Right lobe of liver (tissue), 6 donors: Measurements from ENCODE around the gene DVL3. TPM values are rescaled to one million over a fixed set of nuclear protein-coding genes. Genes with fewer than 3 reads are reported as not detected.

Experiments
- ATAC-seq, 4 donors: fragments of 200-7000 bp; cut with Tn5 transposase; one replicate each; pipeline ENCODE4 v1.9.1; 2020; ENCODE audit warnings: mild to moderate bottlenecking in 4 of 4, moderate library complexity in 4 of 4
- DNase-seq, 3 donors: peaks; one replicate each; pipeline ENCODE4 v3.0.0-alpha.2; 2020
- H3K27ac ChIP-seq, 3 donors: fragments of 200-600 bp; one replicate each; pipeline ENCODE4 v1.8.0; 2022
- H3K27me3 ChIP-seq, 2 donors: fragments of 200-600 bp; one replicate each; pipeline ENCODE4 v1.8.0; 2022
- H3K36me3 ChIP-seq, 4 donors: fragments of 200-600 bp; sonication (generic) in 1 of 4; one replicate each; pipeline versions ENCODE4 v1.5.1 to v1.8.0; 2017 to 2022; ENCODE audit warnings: control low read depth in 1 of 4
- H3K4me1 ChIP-seq, 4 donors: fragments of 200-600 bp; sonication (generic) in 1 of 4; one replicate each; pipeline versions ENCODE4 v1.5.1 to v1.8.0; 2017 to 2022; ENCODE audit warnings: control low read depth in 1 of 4
- H3K4me3 ChIP-seq, 3 donors: fragments of 200-600 bp; one replicate each; pipeline ENCODE4 v1.8.0; 2022
- H3K9me3 ChIP-seq, 4 donors: fragments of 200-600 bp; sonication (generic) in 1 of 4; one replicate each; pipeline versions ENCODE4 v1.5.1 to v1.8.0; 2017 to 2022; ENCODE audit warnings: control low read depth in 1 of 4
- CTCF ChIP-seq, 4 donors: fragments of 200-600 bp in 3 of 4; fragments of 450-650 bp in 1 of 4; IDR thresholded peaks; one replicate each; pipeline versions ENCODE4 v1.5.1 to v1.8.0; 2016 to 2022; ENCODE audit warnings: antibody characterized with exemption in 4 of 4, mild to moderate bottlenecking in 2 of 4
- POLR2A ChIP-seq: fragments of 450-650 bp; IDR thresholded peaks from one replicate; pipeline ENCODE4 v1.6.1; 2017; ENCODE audit warnings: antibody characterized with exemption, mild to moderate bottlenecking
- WGBS: methylation state at CpG from one replicate; pipeline ENCODE4 v1.1.6; 2018; ENCODE audit warnings: low coverage, low lambda C conversion rate; ENCODE audit not compliant: insufficient coverage; ENCODE audit errors: missing lambda C conversion rate; 5-methylcytosine and 5-hydroxymethylcytosine counted together
- intact Hi-C, 2 donors: fragments of 100-400 bp; cut with DNase I; formaldehyde crosslinking; loops; one replicate each; pipeline versions ENCODE4 v1.11.2 to v1.14.1; 2022
- total RNA-seq, 6 experiments: library from RNA; depleted of rRNA in 2 of 6; stranded (reverse); fragments of >200 nt in 2 of 6; fragmentation: NEBNext Ultra II Directional in 3 of 6; extraction: Animal tissue kit (Norgen Biotek cat#: 25700) in 3 of 6; gene quantifications; one replicate each; pipeline versions ENCODE4 v1.1.0 to v1.2.4, GENCODE V29; 2016 to 2023
- donor health status: DM: no; HTN: yes; CAD: no.
- donor health status: DM: no; HTN: no; CAD: no.
- donor health status: DM: no; HTN: no; CAD: no.
- donor health status: DM: no; HTN: yes; CAD: no.
- donor health status: DM: no; HTN: yes; CAD: no.

The DVL3 gene
- total RNA-seq, 6 experiments from 2014 or later: 18.9 to 28.1 (median 21.8) TPM

- Histone ChIP-seq H3K4me1 (no peaks in the 10 kb centered on the region), H3K36me3 (no peaks in the 10 kb centered on the region), H3K27me3 (no peaks in the 10 kb centered on the region), H3K9me3 (no peaks in the 10 kb centered on the region), H3K4me3 (no peak overlapping the region), H3K27ac (no peak overlapping the region)
- WGBS: 52% methylated on average over 5 of the region's 5 CpGs
- intact Hi-C loops: no loop called here
- no peak for DNase-seq
- no peak for TF ChIP-seq CTCF (IDR thresholded peaks at IDR 0.05)
- no peak for TF ChIP-seq POLR2A
- no peak for ATAC-seq
These were observed 56.5 kb downstream of the DVL3 start for GRCh38 chr3:184211718-184212117.

- 34% methylated on average over 4 of the region's 4 CpGs for WGBS
- no peaks in the 10 kb centered on the region for H3K9me3 ChIP-seq
These were observed 63.6 kb downstream of the DVL3 start for GRCh38 chr3:184218814-184219213.

GRCh38 chr3:184222521-184222920, 67.3 kb downstream of the DVL3 start:
- no peak overlapping the region for H3K4me3 ChIP-seq
- intact Hi-C loops: no loop called here
- H3K9me3 ChIP-seq: no peaks in the 10 kb centered on the region
- no peak for TF ChIP-seq POLR2A
- TF ChIP-seq CTCF (IDR thresholded peaks at IDR 0.05): no peak
- H3K27ac ChIP-seq: no peak overlapping the region
- H3K27me3 ChIP-seq: no peaks in the 10 kb centered on the region
- ATAC-seq: no peak
- DNase-seq: no peak
- no peaks in the 10 kb centered on the region for H3K4me1 ChIP-seq
- no peaks in the 10 kb centered on the region for H3K36me3 ChIP-seq
- 62% methylated on average over 3 of the region's 3 CpGs for WGBS

More at GRCh38 chr3:184218814-184219213, 63.6 kb downstream of the DVL3 start:
- intact Hi-C loops: no loop called here
- DNase-seq (no peak), ATAC-seq (no peak)
- TF ChIP-seq CTCF (IDR thresholded peaks at IDR 0.05) (no peak), POLR2A (no peak)
- no peaks in the 10 kb centered on the region for H3K27me3 ChIP-seq
- no peak overlapping the region for H3K27ac ChIP-seq
- H3K36me3 ChIP-seq: no peaks in the 10 kb centered on the region
- no peaks in the 10 kb centered on the region for H3K4me1 ChIP-seq
- no peak overlapping the region for H3K4me3 ChIP-seq

Other genes with a start within 250 kb of the DVL3 start
- 1 to 10 TPM; 5.5 to 9.4 (median 7.6) TPM for gene ABCC5, start 137.5 kb upstream of the DVL3 start, total RNA-seq
- gene HTR3D, start 123.6 kb upstream of the DVL3 start, total RNA-seq: not detected
- gene HTR3C, start 102.3 kb upstream of the DVL3 start, total RNA-seq: not detected
- gene HTR3E, start 58.3 kb upstream of the DVL3 start, total RNA-seq: not detected
- gene EIF2B5, start 20.0 kb upstream of the DVL3 start, total RNA-seq: 10 to 100 TPM; 16.7 to 25.6 (median 20.5) TPM
- gene AP2M1, start 19.5 kb downstream of the DVL3 start, total RNA-seq: 100 to 1,000 TPM in 4 of 6 experiments, 10 to 100 TPM in 2; 87.4 to 119 (median 105) TPM
- gene ABCF3, start 30.8 kb downstream of the DVL3 start, total RNA-seq: 10 to 100 TPM; 33.7 to 40.6 (median 38.5) TPM
- under 1 TPM in 3 of 6 experiments, not detected in 3; 0.21 to 0.59 (median 0.25) TPM for gene VWA5B2, start 74.2 kb downstream of the DVL3 start, total RNA-seq
- 100 to 1,000 TPM in 2 of 6 experiments, 10 to 100 TPM in 4; 29.3 to 130 (median 35.5) TPM for gene ALG3, start 93.6 kb downstream of the DVL3 start, total RNA-seq
- gene EEF1AKMT4, start 94.3 kb downstream of the DVL3 start, total RNA-seq: 10 to 100 TPM in 2 of 6 experiments, 1 to 10 TPM in 4; 4.9 to 19.4 (median 7.1) TPM
- under 1 TPM in 3 of 6 experiments, not detected in 3; 0.21 to 0.42 (median 0.24) TPM for gene CAMK2N2, start 106.2 kb downstream of the DVL3 start, total RNA-seq
- not detected for gene ECE2, start 120.6 kb downstream of the DVL3 start, total RNA-seq
- gene PSMD2, start 143.9 kb downstream of the DVL3 start, total RNA-seq: 100 to 1,000 TPM in 3 of 6 experiments, 10 to 100 TPM in 3; 85.5 to 153 (median 103) TPM
- 100 to 1,000 TPM; 262 to 368 (median 291) TPM for gene EIF4G1, start 159.2 kb downstream of the DVL3 start, total RNA-seq
- 1 to 10 TPM; 2.4 to 6.5 (median 3.1) TPM for gene FAM131A, start 182.2 kb downstream of the DVL3 start, total RNA-seq
- gene CLCN2, start 206.2 kb downstream of the DVL3 start, total RNA-seq: 1 to 10 TPM; 1.8 to 2.9 (median 2.5) TPM
- 10 to 100 TPM; 27.4 to 65.7 (median 35.3) TPM for gene POLR2H, start 206.3 kb downstream of the DVL3 start, total RNA-seq
- gene THPO, start 222.8 kb downstream of the DVL3 start, total RNA-seq: 10 to 100 TPM in 3 of 6 experiments, 1 to 10 TPM in 3; 8.2 to 12.1 (median 10.5) TPM
- gene CHRD, start 224.7 kb downstream of the DVL3 start, total RNA-seq: 10 to 100 TPM; 19.5 to 97.2 (median 64.8) TPM